ENCODE measurements around the gene FOXE3. TPM values are rescaled to one million over a fixed set of nuclear protein-coding genes. Genes with fewer than 3 reads are reported as not detected.

Gene FOXE3
- total RNA-seq, 1 donor from 2014 or later = not detected

DNA sequence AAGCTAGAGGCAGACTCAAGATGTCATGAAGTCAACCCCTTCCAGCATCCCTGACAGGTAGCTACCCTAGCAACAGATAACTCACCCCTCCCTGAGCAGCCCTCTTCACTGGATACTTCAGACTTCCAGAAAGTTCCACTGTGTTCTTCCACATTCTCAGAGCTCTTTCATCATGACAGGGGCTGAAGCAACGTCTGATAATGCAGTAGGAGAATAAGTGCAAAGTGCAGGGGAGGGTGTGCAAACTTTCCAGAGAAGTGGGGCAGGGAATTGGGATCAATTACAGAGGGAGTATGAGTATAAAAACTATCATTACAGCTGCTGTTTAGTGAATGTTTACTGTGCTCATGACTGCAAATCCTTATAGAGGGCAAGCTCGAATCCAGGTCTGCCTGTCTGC is 26.4 kb upstream of the FOXE3 start:
- no peaks in the 10 kb centered on the region for H3K36me3 Mint-ChIP-seq (ENCODE audit: low read depth)
- no peak overlapping the region for H3K4me3 Mint-ChIP-seq (ENCODE audit: low read depth)
- H3K9me3 Mint-ChIP-seq = no peaks in the 10 kb centered on the region
- DNase-seq (ENCODE audit: low spot score) = no peak
- intact Hi-C loops (cut with micrococcal nuclease) = loop anchor here (2.0 to 5.0 kb wide), 2 partner anchors 43 to 321 kb away; no protein-coding TSS in a partner anchor
- peaks cover 16% of the 10 kb centered on the region for H3K27me3 Mint-ChIP-seq (ENCODE audit: low read depth)
- no peak overlapping the region for H3K27ac Mint-ChIP-seq
- H3K4me1 Mint-ChIP-seq (ENCODE audit: low read depth) = no peaks in the 10 kb centered on the region

DNA sequence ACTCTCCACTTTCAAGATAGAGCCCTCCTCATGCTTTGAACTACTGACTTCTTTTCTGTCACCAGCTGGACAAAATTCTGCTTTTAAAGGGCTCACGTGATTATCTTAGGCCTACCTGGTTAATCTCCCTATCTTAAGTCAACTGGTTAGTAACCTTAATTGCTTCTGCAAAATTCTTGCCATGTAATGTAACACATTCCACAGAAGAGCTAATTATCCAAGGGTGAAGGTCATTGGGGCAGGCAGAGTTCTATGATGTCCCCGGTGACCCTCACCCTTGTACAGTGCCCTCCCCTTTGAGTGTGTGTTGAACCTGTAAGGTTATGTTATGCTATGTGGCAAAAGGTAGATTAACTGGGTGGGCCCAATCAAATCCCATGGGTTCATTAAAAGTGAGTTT is 25.2 kb upstream of the FOXE3 start:
- Mint-ChIP-seq H3K27me3 (ENCODE audit: low read depth) (peaks cover 21% of the 10 kb centered on the region), H3K27ac (no peak overlapping the region), H3K4me3 (ENCODE audit: low read depth) (no peak overlapping the region), H3K4me1 (ENCODE audit: low read depth) (no peaks in the 10 kb centered on the region), H3K9me3 (no peaks in the 10 kb centered on the region), H3K36me3 (ENCODE audit: low read depth) (no peaks in the 10 kb centered on the region)
- intact Hi-C loops (cut with micrococcal nuclease) = no loop called here
- DNase-seq (ENCODE audit: low spot score) = no peak

DNA sequence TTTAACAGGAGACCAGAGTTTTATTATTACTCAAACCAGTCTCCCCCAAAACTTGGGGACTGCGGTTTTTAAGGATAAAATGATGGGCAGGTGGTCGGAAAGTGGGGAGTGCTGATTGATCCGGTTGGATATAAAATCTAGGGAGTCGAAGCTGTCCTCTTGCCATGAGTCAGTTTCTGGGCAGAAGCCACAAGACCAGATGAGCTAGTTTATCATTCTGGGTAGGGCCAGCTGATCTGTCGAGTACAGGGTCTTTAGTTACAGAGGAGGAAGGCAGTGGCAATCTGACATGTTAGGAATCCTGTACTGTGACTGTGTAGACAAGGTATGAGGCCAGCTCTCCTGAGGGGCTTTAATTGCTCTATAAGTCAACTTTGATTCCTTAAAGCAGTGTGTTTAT is 22.9 kb upstream of the FOXE3 start:
- H3K4me3 Mint-ChIP-seq (ENCODE audit: low read depth) = no peak overlapping the region
- intact Hi-C loops (cut with micrococcal nuclease) = no loop called here

DNA sequence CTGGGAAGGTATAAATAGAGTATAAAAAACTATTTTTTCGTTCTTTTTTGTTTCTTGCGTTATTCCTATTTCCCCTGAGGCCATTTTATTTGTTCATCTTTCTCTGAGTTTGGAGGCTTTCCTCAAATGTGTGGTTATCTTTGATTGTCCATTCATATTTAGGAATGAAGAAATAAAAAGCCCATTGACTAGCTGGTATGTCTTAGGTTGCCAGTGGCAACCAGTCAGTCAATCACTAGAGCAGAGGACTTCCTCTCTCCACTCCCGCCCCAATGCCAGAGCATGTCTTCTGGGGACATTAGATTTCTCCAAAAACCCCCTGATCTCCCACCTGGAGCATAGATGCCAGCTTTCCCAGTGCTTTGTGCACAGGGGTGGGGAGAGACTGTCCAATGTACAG is 20.7 kb upstream of the FOXE3 start:
- peaks cover 18% of the 10 kb centered on the region for H3K27me3 Mint-ChIP-seq (ENCODE audit: low read depth)
- no peaks in the 10 kb centered on the region for H3K36me3 Mint-ChIP-seq (ENCODE audit: low read depth)
- no peaks in the 10 kb centered on the region for H3K4me1 Mint-ChIP-seq (ENCODE audit: low read depth)
- H3K4me3 Mint-ChIP-seq (ENCODE audit: low read depth) = no peak overlapping the region
- DNase-seq (ENCODE audit: low spot score) = no peak
- no peak overlapping the region for H3K27ac Mint-ChIP-seq
- no peaks in the 10 kb centered on the region for H3K9me3 Mint-ChIP-seq
- intact Hi-C loops (cut with micrococcal nuclease) = no loop called here

More for the DNA sequence above, 22.9 kb upstream of the FOXE3 start:
- no peak overlapping the region for H3K27ac Mint-ChIP-seq
- H3K9me3 Mint-ChIP-seq = no peaks in the 10 kb centered on the region
- no peak for DNase-seq (ENCODE audit: low spot score)
- no peaks in the 10 kb centered on the region for H3K4me1 Mint-ChIP-seq (ENCODE audit: low read depth)
- peaks cover 22% of the 10 kb centered on the region for H3K27me3 Mint-ChIP-seq (ENCODE audit: low read depth)
- no peaks in the 10 kb centered on the region for H3K36me3 Mint-ChIP-seq (ENCODE audit: low read depth)

DNA sequence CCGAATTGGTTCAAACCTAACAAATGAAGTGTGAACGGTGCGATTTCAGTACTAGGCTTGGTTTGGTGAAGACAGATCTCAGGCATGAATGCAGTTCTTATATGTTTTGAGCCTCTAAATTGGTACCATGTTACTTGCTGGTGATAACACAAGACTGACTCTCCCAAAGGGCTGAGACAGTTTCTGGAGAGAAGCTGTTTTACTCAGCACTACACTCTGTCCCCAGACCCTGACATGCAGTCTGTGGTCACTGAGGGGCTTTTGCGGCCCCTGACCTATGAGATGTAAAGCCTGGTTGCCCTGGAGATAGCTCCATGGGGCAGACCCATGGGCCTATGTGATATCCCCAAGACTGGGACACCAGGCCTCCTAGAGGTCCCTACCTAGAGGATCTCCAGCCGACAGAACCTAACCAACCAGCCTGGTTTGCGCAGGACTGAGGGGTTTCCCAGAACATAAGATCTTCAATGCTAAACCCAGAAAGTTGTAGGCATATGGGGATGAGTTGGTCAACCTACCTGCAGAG is 19.4 kb upstream of the FOXE3 start:
- Mint-ChIP-seq H3K4me1 (ENCODE audit: low read depth) (no peaks in the 10 kb centered on the region), H3K4me3 (ENCODE audit: low read depth) (no peak overlapping the region), H3K9me3 (no peaks in the 10 kb centered on the region), H3K27me3 (ENCODE audit: low read depth) (peaks cover 22% of the 10 kb centered on the region), H3K27ac (no peak overlapping the region), H3K36me3 (ENCODE audit: low read depth) (no peaks in the 10 kb centered on the region)
- no peak for DNase-seq (ENCODE audit: low spot score)
- intact Hi-C loops (cut with micrococcal nuclease) = no loop called here

DNA sequence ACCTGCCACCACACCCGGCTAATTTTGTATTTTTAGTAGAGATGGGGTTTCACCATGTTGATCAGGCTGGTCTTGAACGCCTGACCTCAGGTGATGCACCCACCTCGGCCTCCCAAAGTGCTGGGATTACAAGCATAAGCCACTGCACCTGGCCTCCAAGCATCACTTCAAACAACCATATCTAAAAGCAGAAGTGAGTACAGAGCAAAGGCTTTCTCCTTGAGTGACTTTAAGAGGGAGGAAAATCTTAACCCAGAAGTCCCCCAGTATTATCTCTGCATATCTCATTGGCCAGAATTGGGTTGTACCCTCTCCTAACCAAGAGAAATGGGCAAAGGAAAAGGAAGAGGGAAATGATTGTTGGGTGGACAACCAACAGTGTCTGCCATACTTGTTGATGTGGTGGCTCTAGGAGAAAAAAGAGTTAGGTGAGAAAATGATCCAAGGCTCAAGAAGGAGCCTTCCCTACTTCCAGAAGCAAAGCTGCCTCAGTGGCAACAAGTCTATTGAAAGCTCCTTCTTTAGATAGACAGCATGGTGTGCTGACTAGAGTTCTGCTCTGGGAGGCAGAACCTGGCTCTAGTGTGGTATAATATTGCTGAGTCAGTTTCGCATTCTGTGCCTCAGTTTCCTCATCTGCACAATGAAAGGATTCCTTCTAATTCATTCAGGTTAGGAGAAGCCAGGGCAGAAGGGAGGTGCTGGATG is 16.8 kb upstream of the FOXE3 start:
- intact Hi-C loops (cut with micrococcal nuclease) = no loop called here
- Mint-ChIP-seq H3K4me1 (ENCODE audit: low read depth) (no peaks in the 10 kb centered on the region), H3K27ac (no peak overlapping the region), H3K4me3 (ENCODE audit: low read depth) (no peak overlapping the region), H3K36me3 (ENCODE audit: low read depth) (no peaks in the 10 kb centered on the region), H3K9me3 (no peaks in the 10 kb centered on the region), H3K27me3 (ENCODE audit: low read depth) (peaks cover 25% of the 10 kb centered on the region)
- no peak for DNase-seq (ENCODE audit: low spot score)

DNA sequence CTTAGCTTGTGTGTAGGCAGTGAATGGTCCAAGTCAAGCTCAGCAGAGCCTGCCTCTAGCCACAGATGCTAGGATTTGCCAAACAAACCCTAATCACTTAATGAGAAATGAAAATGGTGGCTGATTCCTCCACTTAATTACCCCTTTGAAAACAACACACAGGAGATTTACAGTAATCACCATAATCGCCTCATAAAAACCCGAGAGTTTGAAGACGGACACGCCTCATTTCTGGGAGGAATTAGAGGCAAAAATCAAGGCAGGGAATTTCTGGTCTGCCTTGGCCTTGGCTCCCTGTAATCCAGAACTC is 16.3 kb upstream of the FOXE3 start:
- H3K9me3 Mint-ChIP-seq = no peaks in the 10 kb centered on the region

DNA sequence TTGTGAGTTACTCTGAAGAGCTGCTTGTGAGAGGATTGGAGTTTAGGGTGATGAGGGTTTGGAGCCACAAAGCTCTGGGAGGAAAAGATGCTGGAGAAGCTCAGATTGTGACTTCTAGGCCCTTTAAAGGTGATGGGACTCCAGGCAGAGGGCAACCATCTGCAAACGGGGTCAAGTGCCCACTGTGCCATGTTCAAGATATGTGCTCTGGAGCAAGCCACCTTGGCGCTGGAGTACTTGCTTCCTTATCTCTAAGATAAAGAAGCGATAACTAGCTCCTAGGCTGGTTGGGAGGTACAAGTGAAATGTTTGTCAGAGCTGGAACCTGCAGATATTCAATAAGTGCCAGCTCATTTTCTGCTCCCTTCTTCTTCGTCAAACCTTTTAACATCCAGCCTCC is 14.3 kb upstream of the FOXE3 start:
- no peak for DNase-seq (ENCODE audit: low spot score)
- Mint-ChIP-seq H3K27me3 (ENCODE audit: low read depth) (peaks cover 23% of the 10 kb centered on the region), H3K4me3 (ENCODE audit: low read depth) (no peak overlapping the region), H3K4me1 (ENCODE audit: low read depth) (no peaks in the 10 kb centered on the region), H3K9me3 (no peaks in the 10 kb centered on the region), H3K36me3 (ENCODE audit: low read depth) (no peaks in the 10 kb centered on the region), H3K27ac (no peak overlapping the region)
- intact Hi-C loops (cut with micrococcal nuclease) = no loop called here

More for the DNA sequence above, 16.3 kb upstream of the FOXE3 start:
- Mint-ChIP-seq H3K27ac (no peak overlapping the region), H3K4me3 (ENCODE audit: low read depth) (no peak overlapping the region), H3K36me3 (ENCODE audit: low read depth) (no peaks in the 10 kb centered on the region), H3K4me1 (ENCODE audit: low read depth) (no peaks in the 10 kb centered on the region), H3K27me3 (ENCODE audit: low read depth) (peaks cover 22% of the 10 kb centered on the region)
- intact Hi-C loops (cut with micrococcal nuclease) = no loop called here
- no peak for DNase-seq (ENCODE audit: low spot score)

DNA sequence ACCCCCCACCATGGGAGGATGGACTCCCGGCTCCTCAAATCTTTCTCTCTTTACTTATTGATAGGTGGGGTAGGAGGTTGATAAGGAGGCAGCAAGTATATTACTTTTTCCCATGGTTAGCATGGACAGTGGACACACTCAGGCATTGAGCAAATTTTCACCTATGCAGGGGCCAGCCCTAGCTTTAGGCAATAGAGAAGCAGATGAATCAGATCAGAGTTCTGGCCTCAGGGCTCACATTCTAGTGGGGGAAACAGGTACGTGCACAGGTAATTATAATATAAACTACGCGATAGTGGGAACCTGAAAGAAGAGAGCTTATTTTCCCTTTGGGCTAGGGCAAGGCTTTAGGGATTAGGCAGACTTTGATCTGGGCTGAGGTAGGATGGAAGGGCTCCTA is 13.5 kb upstream of the FOXE3 start:
- Mint-ChIP-seq H3K36me3 (ENCODE audit: low read depth) (no peaks in the 10 kb centered on the region), H3K4me3 (ENCODE audit: low read depth) (no peak overlapping the region)

DNA sequence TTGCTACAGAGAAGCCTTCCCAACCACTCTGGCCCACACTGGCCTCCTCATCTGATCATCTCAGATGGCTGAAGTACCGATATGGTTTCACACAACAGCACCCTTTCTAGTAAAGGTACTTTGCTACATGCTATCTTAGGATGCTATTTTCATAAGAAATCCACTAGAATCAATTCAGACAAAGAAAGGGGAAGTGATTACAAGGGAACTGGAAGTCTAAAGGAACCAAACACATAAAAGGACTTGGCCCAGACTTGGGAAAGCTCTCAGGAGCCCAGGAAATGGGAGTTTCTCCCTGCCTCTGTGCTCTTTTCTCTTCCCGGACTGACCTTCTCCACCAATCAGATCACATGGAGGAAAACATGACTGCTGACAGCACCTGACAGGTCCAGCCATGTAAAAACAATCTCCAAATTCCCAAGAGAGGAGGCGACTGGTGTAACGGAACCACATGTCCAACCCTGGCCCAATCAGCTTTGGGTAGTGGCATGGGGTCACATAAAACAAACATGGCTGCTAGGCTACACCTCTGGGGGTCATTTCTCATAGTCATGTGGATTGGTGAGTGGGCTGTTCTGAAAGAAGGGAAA is 12.7 kb upstream of the FOXE3 start:
- Mint-ChIP-seq H3K4me1 (ENCODE audit: low read depth) (no peaks in the 10 kb centered on the region), H3K4me3 (ENCODE audit: low read depth) (no peak overlapping the region), H3K9me3 (no peaks in the 10 kb centered on the region), H3K27ac (no peak overlapping the region), H3K27me3 (ENCODE audit: low read depth) (peaks cover 23% of the 10 kb centered on the region), H3K36me3 (ENCODE audit: low read depth) (no peaks in the 10 kb centered on the region)
- intact Hi-C loops (cut with micrococcal nuclease) = no loop called here
- no peak for DNase-seq (ENCODE audit: low spot score)

More for the DNA sequence above, 13.5 kb upstream of the FOXE3 start:
- H3K4me1 Mint-ChIP-seq (ENCODE audit: low read depth) = no peaks in the 10 kb centered on the region
- peaks cover 23% of the 10 kb centered on the region for H3K27me3 Mint-ChIP-seq (ENCODE audit: low read depth)
- H3K27ac Mint-ChIP-seq = no peak overlapping the region
- intact Hi-C loops (cut with micrococcal nuclease) = no loop called here
- no peaks in the 10 kb centered on the region for H3K9me3 Mint-ChIP-seq
- DNase-seq (ENCODE audit: low spot score) = no peak

DNA sequence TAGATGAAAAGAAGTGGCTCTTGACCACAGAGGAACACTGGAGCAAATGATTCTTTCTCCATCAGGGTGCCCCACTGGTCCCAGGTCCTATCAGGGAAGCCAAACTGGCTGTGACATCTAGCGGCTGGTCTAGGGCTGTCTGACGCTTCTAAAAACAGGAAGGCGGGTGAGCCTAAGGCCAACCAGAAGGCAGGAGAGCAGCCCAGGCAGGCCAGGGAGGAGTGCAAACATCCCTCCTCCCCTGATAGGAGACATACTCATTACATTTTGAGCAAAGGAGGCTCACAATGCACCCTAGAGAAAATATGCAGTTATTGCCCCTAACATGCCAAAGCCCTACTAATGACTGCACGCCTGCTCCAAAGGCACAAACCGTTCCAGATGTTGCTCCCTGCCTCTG is 10.4 kb upstream of the FOXE3 start:
- Mint-ChIP-seq H3K36me3 (ENCODE audit: low read depth) (no peaks in the 10 kb centered on the region), H3K4me1 (ENCODE audit: low read depth) (no peaks in the 10 kb centered on the region), H3K4me3 (ENCODE audit: low read depth) (no peak overlapping the region), H3K9me3 (no peaks in the 10 kb centered on the region), H3K27ac (no peak overlapping the region), H3K27me3 (ENCODE audit: low read depth) (peaks cover 31% of the 10 kb centered on the region)
- intact Hi-C loops (cut with micrococcal nuclease) = no loop called here
- DNase-seq (ENCODE audit: low spot score) = no peak

DNA sequence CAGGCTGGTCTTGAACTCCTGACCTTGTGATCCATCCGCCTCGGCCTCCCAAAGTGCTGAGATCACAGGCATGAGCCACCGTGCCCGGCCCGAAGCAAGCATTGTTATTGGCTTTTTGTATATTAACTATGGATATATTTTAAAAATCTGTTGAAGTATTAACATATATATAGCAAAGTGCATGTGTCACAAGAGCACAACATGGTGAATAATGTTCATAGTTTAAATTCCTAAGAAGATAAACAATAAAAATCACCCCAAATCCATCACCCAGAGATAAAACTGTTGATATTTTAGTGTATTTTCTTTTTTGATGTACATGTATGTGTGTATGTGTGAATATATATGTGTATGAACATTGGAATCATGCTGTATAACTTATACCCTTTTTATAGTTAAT is 9.1 kb upstream of the FOXE3 start:
- intact Hi-C loops (cut with micrococcal nuclease) = no loop called here
- no peak overlapping the region for H3K27ac Mint-ChIP-seq
- H3K36me3 Mint-ChIP-seq (ENCODE audit: low read depth) = no peaks in the 10 kb centered on the region
- H3K4me3 Mint-ChIP-seq (ENCODE audit: low read depth) = no peak overlapping the region
- H3K4me1 Mint-ChIP-seq (ENCODE audit: low read depth) = no peaks in the 10 kb centered on the region
- no peaks in the 10 kb centered on the region for H3K9me3 Mint-ChIP-seq
- DNase-seq (ENCODE audit: low spot score) = no peak
- peaks cover 27% of the 10 kb centered on the region for H3K27me3 Mint-ChIP-seq (ENCODE audit: low read depth)

DNA sequence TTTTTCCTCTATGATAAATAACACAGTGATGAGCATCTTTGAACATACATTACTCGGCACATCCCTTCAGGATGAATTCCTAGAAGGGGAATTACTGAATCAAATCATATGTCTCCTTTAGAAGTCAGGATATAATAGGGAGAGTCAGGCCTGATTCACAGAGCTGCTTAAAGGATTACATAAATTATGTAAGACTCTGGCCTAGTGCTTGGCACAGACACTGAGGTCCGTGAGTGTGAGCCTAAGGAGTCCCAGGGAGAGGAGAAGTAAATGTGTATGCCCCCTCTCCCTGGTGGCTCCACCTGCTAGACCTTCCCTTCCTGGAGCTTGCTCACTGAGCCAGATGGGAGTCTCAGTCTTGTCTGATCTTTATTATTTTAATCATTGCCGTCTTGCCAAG is 8.6 kb upstream of the FOXE3 start:
- Mint-ChIP-seq H3K27me3 (ENCODE audit: low read depth) (peaks cover 22% of the 10 kb centered on the region), H3K4me1 (ENCODE audit: low read depth) (no peaks in the 10 kb centered on the region), H3K27ac (no peak overlapping the region), H3K9me3 (no peaks in the 10 kb centered on the region), H3K4me3 (ENCODE audit: low read depth) (no peak overlapping the region), H3K36me3 (ENCODE audit: low read depth) (no peaks in the 10 kb centered on the region)
- intact Hi-C loops (cut with micrococcal nuclease) = no loop called here
- no peak for DNase-seq (ENCODE audit: low spot score)
